Measurements from ENCODE around the gene NRM. TPM values are rescaled to one million over a fixed set of nuclear protein-coding genes. Genes with fewer than 3 reads are reported as not detected.

Gene NRM
- total RNA-seq, 1 experiment from 2014 or later: 31.2 TPM

GRCh38 chr6:30651143-30651542 is 39.6 kb downstream of the NRM start (continued):
- TF ChIP-seq FOXP4 (CRISPR knock-in tag; IDR thresholded peaks at IDR 0.05) (no peak), TEAD1 (CRISPR knock-in tag; IDR thresholded peaks at IDR 0.05) (no peak), SMAD4 (CRISPR knock-in tag; IDR thresholded peaks at IDR 0.05) (no peak), FOXP1 (CRISPR knock-in tag; IDR thresholded peaks at IDR 0.05; ENCODE audit: borderline replicate concordance) (no peak), USF1 (CRISPR knock-in tag; IDR thresholded peaks at IDR 0.05) (no peak), MLX (CRISPR knock-in tag; IDR thresholded peaks at IDR 0.05) (no peak)

- H3K4me1 Mint-ChIP-seq: peaks cover 21% of the 10 kb centered on the region
- ChIA-PET POLR2A (interaction anchor here (1.4 kb wide), 1 partner anchor 70 kb away, joined by 4 read pairs; the partner anchor contains the start of gene MDC1), CTCF (interaction anchor here (0.7 to 2.5 kb wide), 6 partner anchors 25 to 83 kb away, joined by 3 to 10 read pairs (median 6); partner anchors contain the start of genes DHX16 and MDC1)
- no peaks in the 10 kb centered on the region for H3K27me3 Mint-ChIP-seq (ENCODE audit: low read depth)
- H3K36me3 Mint-ChIP-seq: peaks cover 29% of the 10 kb centered on the region
- H3K4me3 Mint-ChIP-seq: peak overlapping the region; percentile 76
- no peaks in the 10 kb centered on the region for H3K9me3 Mint-ChIP-seq
- H3K27ac Mint-ChIP-seq: peak overlapping the region; percentile 74; the same call in 1 of the 2 replicates
- peak; percentile 78 for DNase-seq (ENCODE audit: low spot score)
- ATAC-seq: peak; percentile 90
- TF ChIP-seq NFE2L1 (CRISPR knock-in tag; IDR thresholded peaks at IDR 0.05): no peak
- TF ChIP-seq MAX (CRISPR knock-in tag; IDR thresholded peaks at IDR 0.05): peak; percentile 91
- peak; percentile 78; the same call in 1 of the 2 replicates for TF ChIP-seq ZNF281 (CRISPR knock-in tag; IDR thresholded peaks at IDR 0.05)
- no peak for TF ChIP-seq HMGA2 (CRISPR knock-in tag; IDR thresholded peaks at IDR 0.05)
- no peak for TF ChIP-seq GRHL2 (CRISPR knock-in tag; IDR thresholded peaks at IDR 0.05; ENCODE audit: insufficient replicate concordance, severe bottlenecking)
- no peak for TF ChIP-seq CDX4 (CRISPR knock-in tag; IDR thresholded peaks at IDR 0.05; ENCODE audit: borderline replicate concordance)
- TF ChIP-seq EMX1 (CRISPR knock-in tag; IDR thresholded peaks at IDR 0.05): peak; percentile 10; the same call in 1 of the 2 replicates
- TF ChIP-seq FOXK1 (CRISPR knock-in tag; IDR thresholded peaks at IDR 0.05): peak; percentile 71
- TF ChIP-seq ELF4 (CRISPR knock-in tag; IDR thresholded peaks at IDR 0.05; ENCODE audit: low read depth): 0 out of 2 replicates have a peak, but pooled peaks have one; percentile 16
- no peak for TF ChIP-seq GTF2I (CRISPR knock-in tag; conservative IDR thresholded peaks at IDR 0.05)
- TF ChIP-seq ZNF532 (CRISPR knock-in tag; IDR thresholded peaks at IDR 0.05; ENCODE audit: borderline replicate concordance): no peak
- TF ChIP-seq FOXJ3 (CRISPR knock-in tag; IDR thresholded peaks at IDR 0.05; ENCODE audit: borderline replicate concordance): no peak
- no peak for TF ChIP-seq MXD4 (CRISPR knock-in tag; IDR thresholded peaks at IDR 0.05; ENCODE audit: borderline replicate concordance)
- 0 out of 2 replicates have a peak, but pooled peaks have one; percentile 34 for TF ChIP-seq MYBL2 (CRISPR knock-in tag; IDR thresholded peaks at IDR 0.05)
These were observed 43.3 kb downstream of the NRM start for GRCh38 chr6:30647242-30648116.

All from WTC11 (cell line).